Endothelial cell of umbilical vein (primary cell): ENCODE data around the gene RAD51B. TPM values are rescaled to one million over a fixed set of nuclear protein-coding genes. Genes with fewer than 3 reads are reported as not detected.

Experiments used
- BruUV-seq: library from RNA; stranded (reverse); fragments of 400-500 nt; replicated peaks from 2 replicates; lab custom pipeline; 2021; lab: Mats Ljungman, UMichigan
- CTCF ChIA-PET: fragments of 300-600, 350-600 bp; sonication (Branson Sonifier 250); formaldehyde crosslinking; loops from one replicate; lab custom pipeline; 2021; ENCODE audit warnings: antibody characterized with exemption, inconsistent platforms; lab: Charles Lee
- POLR2A ChIA-PET: fragments of 300-600, 350-600 bp; sonication (Branson Sonifier 250); formaldehyde crosslinking; loops from one replicate; lab custom pipeline; 2021; ENCODE audit warnings: antibody characterized with exemption, inconsistent platforms; lab: Charles Lee
- DNase-seq: peaks from one replicate; pipeline ENCODE4 v3.0.0-alpha.2; 2011; ENCODE audit warnings: low read depth, low spot score
- FAIRE-seq: peaks from 2 replicates; lab custom pipeline; 2011; peaks lifted over from hg19 to GRCh38; lab: Jason Lieb, UNC
- H2AFZ ChIP-seq: 2 replicates; pipeline ENCODE4 v1.6.0; 2012; ENCODE audit warnings: low read depth, low read length, control low read depth, inconsistent platforms
- H3K27ac ChIP-seq: 2 replicates; pipeline ENCODE4 v1.5.1; 2011; ENCODE audit warnings: low read depth, mild to moderate bottlenecking, control low read depth, low read length, moderate library complexity; ENCODE audit not compliant: insufficient read depth
- H3K27me3 ChIP-seq, 2 experiments: 2 replicates each; pipeline versions ENCODE4 v1.6.0 to v1.6.1; 2011; ENCODE audit warnings: low read length in 2 of 2, mixed read lengths in 1 of 2; ENCODE audit not compliant: control insufficient read depth in 2 of 2, insufficient read depth in 2 of 2
- H3K36me3 ChIP-seq, 2 experiments: 2 replicates in 1 of 2; 3 replicates in 1 of 2; pipeline ENCODE4 v1.5.1; 2011; ENCODE audit warnings: low read length in 2 of 2, mild to moderate bottlenecking in 1 of 2, moderate library complexity in 1 of 2; ENCODE audit not compliant: control insufficient read depth in 2 of 2, insufficient read depth in 2 of 2; ENCODE audit errors: extremely low read depth in 1 of 2
- H3K4me1 ChIP-seq: 3 replicates; pipeline ENCODE4 v1.5.1; 2011; ENCODE audit warnings: mild to moderate bottlenecking, low read length; ENCODE audit not compliant: control insufficient read depth, insufficient read depth; ENCODE audit errors: extremely low read depth
- H3K4me2 ChIP-seq: 2 replicates; pipeline ENCODE4 v1.6.1; 2011; ENCODE audit warnings: low read length, control low read depth, mixed read lengths; ENCODE audit not compliant: insufficient read depth
- H3K4me3 ChIP-seq, 3 experiments: fragments of 200-600 bp in 1 of 3; sonication (generic), shearing (Covaris generic) in 1 of 3; replicated peaks in 1 of 3; 2 replicates each; pipeline ENCODE4 v1.5.1; 2011 to 2016; ENCODE audit warnings: control low read depth in 3 of 3, low read length in 3 of 3, mild to moderate bottlenecking in 2 of 3, inconsistent platforms in 1 of 3, low read depth in 1 of 3, moderate library complexity in 1 of 3; ENCODE audit not compliant: insufficient read depth in 1 of 3
- H3K79me2 ChIP-seq: 2 replicates; pipeline ENCODE4 v1.6.0; 2012; ENCODE audit warnings: low read length, inconsistent platforms; ENCODE audit not compliant: control insufficient read depth, insufficient read depth
- H3K9ac ChIP-seq: replicated peaks from 2 replicates; pipeline ENCODE3; 2011; ENCODE audit warnings: low read length, control low read depth; ENCODE audit not compliant: insufficient read depth; ENCODE audit errors: extremely low read depth
- H3K9me1 ChIP-seq: replicated peaks from 3 replicates; pipeline ENCODE4 v1.6.0; 2011; ENCODE audit warnings: mild to moderate bottlenecking, low read length; ENCODE audit not compliant: control insufficient read depth, insufficient read depth; ENCODE audit errors: extremely low read depth
- H3K9me3 ChIP-seq: replicated peaks from 2 replicates; pipeline ENCODE4 v1.5.1; 2012; ENCODE audit warnings: low read length, inconsistent platforms; ENCODE audit not compliant: control insufficient read depth, insufficient read depth
- H4K20me1 ChIP-seq: replicated peaks from 2 replicates; pipeline ENCODE3; 2011; ENCODE audit warnings: mild to moderate bottlenecking, low read length; ENCODE audit not compliant: control insufficient read depth, insufficient read depth; ENCODE audit errors: extremely low read depth
- CTCF ChIP-seq, 2 donors: IDR thresholded peaks; 1 replicate in 1 of 2; 2 replicates in 1 of 2; pipeline ENCODE4 v1.5.1; 2011; ENCODE audit warnings: low read length in 2 of 2, mild to moderate bottlenecking in 2 of 2, moderate library complexity in 2 of 2, control low read depth in 1 of 2, inconsistent platforms in 1 of 2, low read depth in 1 of 2; ENCODE audit not compliant: insufficient read depth in 1 of 2; ENCODE audit errors: extremely low read depth in 1 of 2
- EZH2 ChIP-seq: IDR thresholded peaks from 2 replicates; pipeline ENCODE4 v1.6.1; 2012; ENCODE audit warnings: borderline replicate concordance, low read depth, mild to moderate bottlenecking, moderate library complexity, low read length, inconsistent platforms; ENCODE audit not compliant: severe bottlenecking
- FOS ChIP-seq: IDR thresholded peaks from 2 replicates; pipeline ENCODE4 v1.6.1; 2011; ENCODE audit warnings: mild to moderate bottlenecking, low read length, moderate library complexity, borderline replicate concordance; ENCODE audit not compliant: insufficient read depth
- GATA2 ChIP-seq: IDR thresholded peaks from 2 replicates; pipeline ENCODE4 v1.7.0; 2011; ENCODE audit warnings: low read depth, mild to moderate bottlenecking, moderate library complexity, mixed read lengths, low read length; ENCODE audit not compliant: insufficient read length, insufficient read depth
- JUN ChIP-seq: IDR thresholded peaks from 2 replicates; pipeline ENCODE4 v1.6.1; 2011; ENCODE audit warnings: borderline replicate concordance, low read depth; ENCODE audit not compliant: insufficient read length, insufficient read depth
- MAX ChIP-seq: IDR thresholded peaks from 2 replicates; pipeline ENCODE4 v1.6.1; 2011; ENCODE audit not compliant: insufficient read depth, insufficient read length
- MYC ChIP-seq: IDR thresholded peaks from one replicate; pipeline ENCODE4 v1.6.1; 2011; ENCODE audit warnings: mild to moderate bottlenecking, low read depth, low read length
- POLR2A ChIP-seq: IDR thresholded peaks from 2 replicates; pipeline ENCODE4 v1.6.1; 2012; ENCODE audit warnings: low read depth, mild to moderate bottlenecking, control low read depth, low read length
- POLR2AphosphoS5 ChIP-seq: IDR thresholded peaks from 2 replicates; pipeline ENCODE4 v1.6.1; 2012; ENCODE audit warnings: low read depth, mild to moderate bottlenecking, control low read depth, low read length, moderate library complexity; ENCODE audit not compliant: insufficient read depth
- dilution Hi-C: fragments of 300-500 bp; cut with MboI; formaldehyde crosslinking; loops from one replicate; pipeline ENCODE4 v1.15.0; 2019; ENCODE audit warnings: low sequenced_read_pairs; ENCODE audit not compliant: extremely low pct_ligation_motif_present
- intact Hi-C: fragments of 100-400 bp; cut with micrococcal nuclease; formaldehyde crosslinking; loops from one replicate; pipeline ENCODE4 v1.10.0; 2022
- polyA plus RNA-seq, 4 experiments: library from polyadenylated mRNA; depleted of rRNA in 3 of 4; stranded (reverse) in 3 of 4; unstranded in 1 of 4; fragments of >200 nt; gene quantifications; 2 replicates each; pipeline versions ENCODE4 v1.2.1 to v1.2.3, GENCODE V29; 2011 to 2012; ENCODE audit warnings: missing spikeins in 1 of 4
- total RNA-seq: library from RNA; stranded (reverse); gene quantifications from 2 replicates; pipeline ENCODE4 v1.2.3, GENCODE V29; 2021

Gene RAD51B
- total and polyA plus RNA-seq, 2 donors (not counting 3 experiments of a cell fraction or from before 2014, with no cell fraction given): 3.9 to 19.0 TPM

GRCh38 chr14:68367536-68367935, 548.0 kb downstream of the RAD51B start:
- POLR2A ChIA-PET: no interaction called here
- intact Hi-C loops: loop anchor here (5.0 kb wide), 1 partner anchor 210 kb away; no protein-coding TSS in a partner anchor
- H3K27ac ChIP-seq: no peak overlapping the region
- H3K27me3 ChIP-seq: no peaks in the 10 kb centered on the region
- H3K4me1 ChIP-seq: peaks cover 15% of the 10 kb centered on the region
- no peak overlapping the region for H3K9ac ChIP-seq
- no peaks in the 10 kb centered on the region for H3K79me2 ChIP-seq
- no peak overlapping the region for H2AFZ ChIP-seq
- H3K9me1 ChIP-seq: no peaks in the 10 kb centered on the region
- dilution Hi-C loops: no loop called here
- no peaks in the 10 kb centered on the region for H3K9me3 ChIP-seq
- DNase-seq (no peak), FAIRE-seq (no peak)
- no peak overlapping the region for H3K4me2 ChIP-seq
- no peaks in the 10 kb centered on the region for H3K36me3 ChIP-seq
- CTCF ChIA-PET: interaction anchor here (0.8 to 3.3 kb wide), 3 partner anchors 10 to 117 kb away, joined by 3 to 8 read pairs (median 3); no protein-coding TSS in a partner anchor
- H3K4me3 ChIP-seq: no peak overlapping the region
- BruUV-seq: no TSS peak
- no peaks in the 10 kb centered on the region for H4K20me1 ChIP-seq
- TF ChIP-seq POLR2AphosphoS5: no peak
- TF ChIP-seq CTCF (IDR thresholded peaks at IDR 0.05; ENCODE audit: extremely low read depth in 1 of 2, insufficient read depth in 1 of 2, low read depth in 1 of 2, low read length in 2 of 2): no peak
- TF ChIP-seq POLR2A: no peak

- FAIRE-seq (no peak), DNase-seq (no peak)
- H3K4me1 ChIP-seq: peaks cover 15% of the 10 kb centered on the region
- H2AFZ ChIP-seq: no peak overlapping the region
- BruUV-seq: no TSS peak
- no peaks in the 10 kb centered on the region for H4K20me1 ChIP-seq
- H3K9me3 ChIP-seq: no peaks in the 10 kb centered on the region
- H3K79me2 ChIP-seq: no peaks in the 10 kb centered on the region
- H3K4me2 ChIP-seq: no peak overlapping the region
- H3K27ac ChIP-seq: no peak overlapping the region
- H3K4me3 ChIP-seq: no peak overlapping the region
- H3K36me3 ChIP-seq: no peaks in the 10 kb centered on the region
- dilution Hi-C loops (no loop called here), intact Hi-C loops (loop anchor here (5.0 kb wide), 1 partner anchor 208 kb away; no protein-coding TSS in a partner anchor)
- ChIA-PET CTCF (interaction anchor here (1.0 to 3.3 kb wide), 2 partner anchors 9 to 71 kb away, joined by 3 to 8 read pairs; no protein-coding TSS in a partner anchor), POLR2A (no interaction called here)
- H3K27me3 ChIP-seq: no peaks in the 10 kb centered on the region
- H3K9ac ChIP-seq: no peak overlapping the region
- no peaks in the 10 kb centered on the region for H3K9me1 ChIP-seq
- TF ChIP-seq JUN (no peak), POLR2A (no peak), CTCF (IDR thresholded peaks at IDR 0.05; ENCODE audit: extremely low read depth in 1 of 2, insufficient read depth in 1 of 2, low read depth in 1 of 2, low read length in 2 of 2) (no peak), FOS (no peak), GATA2 (no peak), EZH2 (no peak), POLR2AphosphoS5 (no peak), MAX (no peak), MYC (no peak)
Observed at GRCh38 chr14:68368850-68369249, 549.3 kb downstream of the RAD51B start.
